HEK293T (cell line): ENCODE measurements around the gene HNRNPU.

Experiments used
- BHLHE40 ChIP-seq: fragments of 450-650 bp; IDR thresholded peaks from 2 replicates; pipeline ENCODE4 v1.6.1; 2016; ENCODE audit warnings: mild to moderate bottlenecking, moderate library complexity, borderline replicate concordance
- CTBP1 ChIP-seq: fragments of 450-650 bp; IDR thresholded peaks from 2 replicates; pipeline ENCODE4 v1.6.1; 2016; ENCODE audit warnings: borderline replicate concordance
- ELF4 ChIP-seq: fragments of 450-650 bp; IDR thresholded peaks from 2 replicates; pipeline ENCODE4 v1.6.1; 2017; ENCODE audit warnings: antibody characterized with exemption
- FOXA1 ChIP-seq: fragments of 450-650 bp; IDR thresholded peaks from 2 replicates; pipeline ENCODE4 v1.6.1; 2016; ENCODE audit warnings: mild to moderate bottlenecking
- FOXK2 ChIP-seq: fragments of 450-650 bp; IDR thresholded peaks from 2 replicates; pipeline ENCODE4 v1.6.1; 2016; ENCODE audit warnings: mild to moderate bottlenecking
- FOXM1 ChIP-seq: fragments of 450-650 bp; IDR thresholded peaks from 2 replicates; pipeline ENCODE4 v1.6.1; 2017; ENCODE audit warnings: mild to moderate bottlenecking, borderline replicate concordance
- L3MBTL2 ChIP-seq: fragments of 450-650 bp; conservative IDR thresholded peaks from 2 replicates; pipeline ENCODE4 v1.6.1; 2016; ENCODE audit warnings: mild to moderate bottlenecking
- LEF1 ChIP-seq: fragments of 450-650 bp; IDR thresholded peaks from 2 replicates; pipeline ENCODE4 v1.6.1; 2017; ENCODE audit warnings: mild to moderate bottlenecking, borderline replicate concordance
- SP1 ChIP-seq: fragments of 450-650 bp; IDR thresholded peaks from 2 replicates; pipeline ENCODE4 v1.6.1; 2017
- SUZ12 ChIP-seq: fragments of 450-650 bp; IDR thresholded peaks from 2 replicates; pipeline ENCODE4 v1.6.1; 2016; ENCODE audit warnings: mild to moderate bottlenecking
- TARDBP ChIP-seq: fragments of 450-650 bp; IDR thresholded peaks from 2 replicates; pipeline ENCODE4 v1.6.1; 2016
- ZNF384 ChIP-seq: fragments of 450-650 bp; IDR thresholded peaks from 2 replicates; pipeline ENCODE4 v1.6.1; 2016

GRCh38 chr1:244833734-244834542 lies 30.4 kb downstream of the HNRNPU start:
- TF ChIP-seq SP1 (no peak), L3MBTL2 (no peak), SUZ12 (no peak), CTBP1 (no peak), FOXA1 (no peak), FOXM1 (no peak), FOXK2 (no peak), ELF4 (no peak; the same call in 1 of the 2 replicates), TARDBP (no peak), ZNF384 (peak; percentile 51), LEF1 (0 out of 2 replicates have a peak, but pooled peaks have one; percentile 53), BHLHE40 (no peak)
